GM21528 (cell line): ENCODE measurements around the gene PDP2.
"Not testable (repeated sequence)": the region's sequence is repeated elsewhere in the genome, so short reads cannot be mapped to it uniquely, and the experiment has no call there.

Experiments
- ATAC-seq: cut with Tn5 transposase; IDR thresholded peaks from one replicate; pipeline ENCODE4 v1.9.1; 2021; ENCODE audit warnings: mild to moderate bottlenecking, moderate library complexity; ENCODE audit not compliant: unreplicated experiment, low FRiP score

The PDP2 gene

GRCh38 chr16:66881964-66882508 lies 1.7 kb downstream of the PDP2 start:
- no peak for ATAC-seq

- no peak for ATAC-seq
Measured at GRCh38 chr16:66882702-66883101, 2.4 kb downstream of the PDP2 start.

DNA sequence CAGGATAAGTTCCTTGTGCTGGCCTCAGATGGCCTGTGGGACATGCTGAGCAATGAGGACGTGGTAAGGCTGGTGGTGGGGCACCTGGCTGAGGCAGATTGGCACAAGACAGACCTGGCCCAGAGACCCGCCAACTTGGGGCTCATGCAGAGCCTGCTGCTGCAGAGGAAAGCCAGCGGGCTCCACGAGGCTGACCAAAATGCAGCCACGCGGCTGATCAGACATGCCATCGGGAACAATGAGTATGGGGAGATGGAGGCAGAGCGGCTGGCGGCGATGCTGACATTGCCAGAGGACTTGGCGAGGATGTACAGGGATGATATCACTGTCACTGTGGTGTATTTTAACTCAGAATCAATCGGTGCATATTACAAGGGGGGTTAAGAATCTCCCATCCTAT lies 5.2 kb downstream of the PDP2 start:
- ATAC-seq = no peak

DNA sequence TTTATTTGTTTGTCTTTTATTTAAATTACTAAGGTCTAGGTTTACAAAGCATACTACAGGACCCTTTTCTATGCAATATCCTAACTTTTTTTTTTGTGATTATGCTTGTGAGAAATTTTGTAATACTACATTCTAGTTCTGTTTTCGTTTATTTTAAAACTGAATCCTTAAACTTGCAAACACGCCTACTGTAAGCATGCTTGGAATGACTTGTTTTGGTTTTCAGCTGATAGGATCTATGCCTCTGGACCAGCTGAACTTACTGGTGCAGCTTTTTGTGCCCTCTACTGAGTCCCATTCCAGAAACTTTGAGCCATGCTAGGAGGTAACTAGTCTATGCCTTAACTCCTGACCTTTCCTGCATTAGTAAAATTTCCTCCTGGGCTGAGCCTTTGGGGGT lies 6.0 kb downstream of the PDP2 start:
- no peak for ATAC-seq

GRCh38 chr16:66886914-66887313 lies 6.6 kb downstream of the PDP2 start:
- no peak for ATAC-seq

DNA sequence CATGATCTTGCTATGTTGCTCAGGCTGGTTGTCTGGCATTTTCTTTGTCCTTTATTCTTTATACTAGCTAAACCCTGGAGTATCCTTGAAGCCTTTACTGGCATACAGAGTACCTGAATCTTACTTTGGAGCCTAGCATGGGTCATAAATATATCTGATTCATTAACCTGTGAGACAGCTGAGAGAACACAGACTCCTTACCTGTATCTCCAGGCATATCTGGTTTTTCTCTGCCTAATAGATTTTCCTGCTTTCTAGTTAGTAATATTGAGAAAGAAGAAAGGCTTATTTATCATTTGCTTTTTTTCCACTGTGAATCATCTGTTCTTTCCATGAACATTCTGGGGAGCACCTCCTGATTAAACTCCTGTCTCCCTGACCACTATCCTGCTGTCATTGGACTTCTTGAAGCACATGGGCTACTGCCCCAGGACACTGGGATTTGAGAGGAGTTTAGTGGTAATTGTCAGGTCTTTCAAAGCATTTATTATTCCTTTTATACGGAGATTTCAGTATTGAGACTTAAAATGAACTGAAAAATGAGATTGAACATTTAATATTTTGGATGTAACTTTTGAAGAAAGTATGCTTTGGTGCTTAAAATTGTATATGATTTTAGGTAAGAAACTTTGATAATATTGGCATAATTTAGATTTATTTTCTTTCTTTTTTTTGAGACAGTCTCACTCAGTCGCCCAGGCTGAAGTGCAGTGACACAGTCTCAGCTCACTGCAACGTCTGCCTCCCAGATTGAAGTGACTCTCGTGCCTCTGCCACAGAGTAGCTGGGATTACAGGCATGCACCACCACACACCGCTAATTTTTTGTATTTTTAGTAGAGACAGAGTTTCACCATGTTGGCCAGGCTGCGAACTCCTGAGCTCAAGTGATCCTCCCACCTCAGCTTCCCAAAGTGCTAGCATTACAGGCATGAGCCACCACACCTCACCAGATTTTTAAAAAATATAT lies 8.6 kb downstream of the PDP2 start:
- no peak for ATAC-seq

DNA sequence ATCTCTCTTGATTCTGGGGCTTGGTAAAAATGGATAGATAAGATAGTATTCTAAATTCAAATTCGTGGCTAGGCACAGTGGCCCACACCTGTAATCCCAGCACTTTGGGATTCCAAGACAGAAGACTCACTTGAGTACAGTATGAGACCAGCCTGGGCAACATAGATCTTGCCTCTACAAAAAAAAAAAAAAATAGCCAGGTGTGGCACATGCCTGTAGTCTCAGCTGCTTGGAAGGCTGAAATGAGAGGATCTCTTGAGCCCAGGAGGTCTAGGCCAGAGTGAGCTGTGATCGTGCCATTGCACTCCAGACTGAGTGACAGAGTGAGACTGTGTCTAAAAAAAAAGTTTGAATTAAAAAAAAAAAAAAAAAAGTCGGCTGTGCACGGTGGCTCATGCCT lies 9.3 kb downstream of the PDP2 start:
- no peak for ATAC-seq

- no peak for ATAC-seq
Measured at GRCh38 chr16:66890799-66891198, 10.5 kb downstream of the PDP2 start.

GRCh38 chr16:66891360-66891759 lies 11.0 kb downstream of the PDP2 start:
- no peak for ATAC-seq

DNA sequence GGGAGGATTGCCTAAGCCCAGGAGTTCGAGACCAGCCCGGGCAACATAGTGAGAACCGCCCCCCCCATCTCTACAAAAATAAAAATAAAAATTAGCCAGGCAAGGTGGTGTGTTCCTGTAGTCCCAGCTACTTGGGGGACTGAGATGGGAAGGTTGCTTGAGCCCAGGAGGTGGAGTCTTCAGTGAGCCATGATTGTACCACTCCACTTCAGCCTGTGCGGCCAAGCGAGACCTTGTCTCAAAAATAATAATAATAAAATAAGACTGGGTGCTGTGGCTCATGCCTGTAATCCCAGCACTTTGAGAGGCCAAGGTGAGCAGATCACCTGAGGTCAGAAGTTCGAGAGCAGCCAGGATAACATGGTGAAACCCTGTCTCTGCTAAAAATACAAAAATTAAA lies 11.5 kb downstream of the PDP2 start:
- ATAC-seq = no peak

DNA sequence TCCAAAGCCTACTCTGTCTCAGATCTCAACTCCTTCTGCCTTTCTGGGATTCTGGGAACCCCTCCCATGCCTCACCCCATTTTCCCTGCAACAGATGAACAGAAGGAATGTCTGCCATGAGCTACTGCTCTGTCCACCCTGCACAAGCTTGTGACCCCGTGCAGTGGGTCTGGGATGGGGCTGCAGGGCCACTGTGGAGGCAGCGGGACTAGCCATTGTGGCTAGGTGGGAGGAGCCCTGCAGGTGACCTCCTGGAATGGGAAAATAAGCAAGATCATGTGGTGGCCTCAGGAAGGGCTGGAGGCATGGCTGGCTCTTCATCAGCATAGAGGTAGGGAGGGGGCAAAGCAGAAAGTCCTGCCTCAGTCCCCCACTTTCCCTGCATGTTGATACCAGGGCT lies 13.7 kb downstream of the PDP2 start:
- no peak for ATAC-seq

DNA sequence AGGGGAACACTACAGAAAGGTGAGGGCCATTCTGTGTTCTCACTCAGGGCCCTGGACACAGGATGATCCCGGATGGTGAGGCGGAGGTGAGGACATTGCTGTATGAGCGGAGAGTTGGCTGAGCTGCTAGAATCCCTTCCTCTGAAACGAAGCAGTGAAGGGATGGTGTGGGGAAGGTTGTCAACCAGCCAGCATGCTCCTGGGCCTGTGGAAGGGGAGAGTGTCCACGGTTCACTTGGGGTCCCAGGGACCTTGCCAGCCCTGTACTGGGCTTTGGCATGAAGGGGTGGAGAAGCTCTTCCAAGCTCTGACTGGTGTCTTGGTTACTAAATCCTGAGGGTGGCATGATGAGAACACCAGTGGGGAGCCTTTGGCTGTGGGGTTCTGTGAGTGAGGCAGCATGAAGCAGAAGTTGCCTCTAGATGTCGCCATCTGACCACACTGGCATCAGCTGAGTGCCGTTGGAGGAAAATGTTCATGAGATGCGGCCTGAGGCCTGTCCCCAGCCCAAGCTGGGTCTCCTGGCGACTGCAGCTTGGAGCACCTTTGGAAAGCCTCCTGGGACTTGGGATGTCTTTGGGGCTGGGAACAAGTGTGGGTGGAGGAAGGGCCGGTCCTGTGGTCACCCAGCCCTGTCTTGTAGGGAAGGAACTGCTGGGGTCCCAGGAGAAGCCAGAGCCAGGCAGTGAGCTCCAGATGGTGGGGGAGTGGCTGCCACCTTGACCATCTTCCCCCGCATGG lies 14.8 kb downstream of the PDP2 start:
- peak; percentile 58 for ATAC-seq

DNA sequence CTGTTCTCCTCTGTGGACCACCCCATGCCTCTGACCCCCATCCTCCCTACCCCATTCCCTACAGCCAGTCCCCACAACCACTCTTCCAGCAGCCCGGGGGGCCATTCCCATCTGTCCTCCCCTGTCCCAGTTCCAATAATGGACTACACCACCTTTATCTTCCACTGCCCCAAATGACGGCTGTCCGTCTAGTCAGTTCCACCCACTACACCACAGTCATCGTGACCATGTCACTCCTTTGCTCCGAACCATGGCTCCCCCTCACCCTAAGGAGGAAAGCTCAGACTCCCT lies 15.3 kb downstream of the PDP2 start:
- no peak for ATAC-seq

DNA sequence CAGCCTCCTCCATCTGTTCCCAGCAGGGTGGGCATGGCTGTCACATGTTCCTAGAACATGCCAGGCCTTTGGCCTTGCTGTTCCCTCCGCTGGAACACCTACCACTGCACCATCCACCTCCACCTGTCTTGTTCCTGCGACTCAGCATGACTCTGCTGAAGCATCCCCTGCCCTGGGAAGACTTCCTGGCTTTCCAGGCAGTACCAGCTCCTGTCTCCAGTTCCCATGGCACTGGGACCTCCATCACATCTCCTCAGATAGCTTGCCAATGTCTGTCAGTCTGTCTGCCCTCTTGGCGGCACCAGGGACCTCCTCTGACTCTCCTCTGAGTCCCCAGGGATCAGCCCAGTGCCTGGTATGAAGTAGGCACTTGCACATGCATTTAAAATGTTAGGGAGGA lies 15.7 kb downstream of the PDP2 start:
- ATAC-seq = no peak

- not testable (repeated sequence) for ATAC-seq
Measured at GRCh38 chr16:66896682-66897081, 16.4 kb downstream of the PDP2 start.

DNA sequence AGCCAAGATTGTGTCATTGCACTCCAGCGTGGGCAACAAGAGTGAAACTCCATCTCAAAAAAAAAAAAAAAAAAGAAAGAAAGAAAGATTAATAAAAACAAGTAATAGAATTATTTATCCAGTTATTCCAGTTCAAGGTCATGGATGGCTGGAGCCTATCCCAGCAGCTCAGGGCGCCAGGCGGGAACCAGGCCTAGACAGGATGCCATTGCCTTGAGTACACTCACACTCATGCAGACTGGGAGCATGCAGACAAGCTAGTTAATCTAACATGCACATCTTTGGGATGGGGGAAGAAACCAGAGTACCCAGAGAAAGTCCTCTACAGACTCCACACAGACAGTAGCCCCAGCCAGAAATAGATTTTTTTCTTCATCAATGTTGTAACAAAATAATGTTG lies 17.9 kb downstream of the PDP2 start:
- ATAC-seq = no peak

DNA sequence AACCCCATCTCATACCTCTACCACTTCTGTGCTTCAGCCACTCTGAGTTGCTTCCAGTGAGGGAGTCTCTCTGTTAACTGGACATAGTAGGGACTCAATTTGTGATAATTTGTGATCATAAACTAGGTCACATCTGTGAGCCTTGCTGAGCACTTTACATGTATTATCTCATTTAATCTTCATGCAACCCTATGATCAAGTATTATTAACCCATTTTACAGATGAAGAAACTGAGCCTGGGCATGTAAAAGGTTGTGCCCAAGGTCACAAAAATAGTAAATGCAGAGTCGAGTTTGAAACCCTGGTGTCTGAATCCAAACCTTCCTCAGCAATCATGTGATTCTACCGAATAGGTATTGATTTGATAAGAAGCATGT lies 18.6 kb downstream of the PDP2 start:
- ATAC-seq = no peak

GRCh38 chr16:66899310-66899944 lies 19.1 kb downstream of the PDP2 start:
- ATAC-seq = no peak

DNA sequence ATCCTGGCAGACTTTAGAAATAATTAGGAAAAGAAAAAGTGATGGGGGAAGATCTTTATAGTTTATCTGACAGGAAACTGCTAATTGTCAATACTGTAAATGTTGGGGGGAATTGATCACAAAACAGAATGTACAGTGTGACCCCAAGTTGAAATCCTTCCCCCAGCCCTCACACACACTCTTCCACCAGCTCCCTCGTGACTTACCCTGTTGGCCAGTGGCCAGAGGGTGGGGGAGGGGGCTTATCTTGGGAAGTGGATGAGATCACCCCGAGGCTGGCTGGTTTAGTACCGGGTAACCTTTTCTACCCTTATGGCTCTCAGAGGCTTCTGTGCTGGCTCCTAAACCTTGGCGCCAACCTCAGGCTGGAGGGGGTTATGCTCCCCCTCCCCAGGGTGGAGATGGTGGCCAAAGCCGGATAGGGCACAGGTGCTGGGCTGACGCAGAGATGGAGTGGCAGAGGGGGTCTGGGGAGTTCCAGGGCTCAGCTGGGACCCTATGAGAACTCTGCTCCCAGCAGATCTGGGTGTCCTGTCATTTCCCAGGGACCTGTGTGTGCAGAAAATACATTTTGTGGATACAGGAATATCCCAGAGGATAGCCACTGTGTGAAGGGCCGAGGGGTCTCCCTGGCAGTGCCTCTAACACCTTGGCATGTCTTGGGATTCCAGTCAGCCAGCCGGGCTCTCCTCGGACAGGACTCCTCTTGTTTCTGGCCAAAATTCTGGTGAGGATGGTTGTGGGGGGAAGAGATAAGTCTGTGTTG lies 19.8 kb downstream of the PDP2 start:
- ATAC-seq = no peak

GRCh38 chr16:66900721-66901441 lies 20.6 kb downstream of the PDP2 start:
- ATAC-seq = no peak
